Activated naive CD4-positive, alpha-beta T cell treated with anti-CD3 and anti-CD28 coated beads for 36 hours (primary cell): Measurements from ENCODE around the gene MYL1. TPM values are rescaled to one million over a fixed set of nuclear protein-coding genes. Genes with fewer than 3 reads are reported as not detected.

Experiments
- CTCF ChIA-PET: fragments of 350-600 bp; sonication (Branson Sonifier 250); formaldehyde crosslinking; loops from one replicate; lab custom pipeline; 2021; ENCODE audit warnings: antibody characterized with exemption; lab: Charles Lee
- DNase-seq: peaks from one replicate; pipeline ENCODE4 v3.0.0-alpha.2; 2020
- H3K27ac Mint-ChIP-seq: one replicate; pipeline ENCODE4 v1.8.0; 2021; ENCODE audit warnings: mild to moderate bottlenecking, mixed read lengths
- H3K27me3 Mint-ChIP-seq: one replicate; pipeline ENCODE4 v1.8.0; 2021; ENCODE audit warnings: low read depth, mixed read lengths
- H3K36me3 Mint-ChIP-seq: one replicate; pipeline ENCODE4 v1.8.0; 2021; ENCODE audit warnings: low read depth, mixed read lengths
- H3K4me1 Mint-ChIP-seq: one replicate; pipeline ENCODE4 v1.8.0; 2021; ENCODE audit warnings: low read depth, mixed read lengths
- H3K4me3 Mint-ChIP-seq: one replicate; pipeline ENCODE4 v1.8.0; 2021; ENCODE audit warnings: mild to moderate bottlenecking, moderate library complexity, mixed read lengths
- H3K9me3 Mint-ChIP-seq: one replicate; pipeline ENCODE4 v1.8.0; 2021; ENCODE audit warnings: mixed read lengths
- intact Hi-C: fragments of 100-400 bp; cut with micrococcal nuclease; formaldehyde crosslinking; loops from one replicate; pipeline ENCODE4 v1.15.1; 2023
- total RNA-seq, 2 experiments: library from RNA; stranded (reverse); gene quantifications; one replicate each; pipeline ENCODE4 v1.2.3, GENCODE V29; 2021

The MYL1 gene
- total RNA-seq, 2 experiments from 2014 or later, result not detected

DNA sequence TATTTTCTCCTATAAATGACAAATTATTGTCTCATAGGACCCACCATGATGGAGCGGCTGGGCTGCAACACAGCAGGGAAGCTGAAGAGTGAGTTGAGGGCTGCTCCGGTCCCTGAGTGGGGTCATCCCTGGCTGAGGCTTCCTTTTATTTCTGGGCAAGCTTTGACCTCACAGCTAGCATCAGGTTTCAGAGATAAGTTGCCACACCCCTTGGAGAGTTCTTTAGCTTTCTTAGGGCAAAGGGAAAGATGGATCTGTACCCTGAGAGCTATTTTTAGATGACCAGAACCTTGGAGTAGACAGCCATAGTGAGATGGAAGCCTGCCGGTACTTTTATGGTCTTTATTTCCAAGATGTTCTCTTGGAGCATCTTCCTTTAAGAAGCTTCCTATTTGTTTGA is 11.5 kb downstream of the MYL1 start:
- no peak for DNase-seq
- H3K27ac Mint-ChIP-seq, result no peak overlapping the region
- peaks cover 2% of the 10 kb centered on the region for H3K27me3 Mint-ChIP-seq
- H3K9me3 Mint-ChIP-seq, result no peaks in the 10 kb centered on the region
- intact Hi-C loops, result no loop called here
- H3K4me3 Mint-ChIP-seq, result no peak overlapping the region
- H3K4me1 Mint-ChIP-seq, result no peaks in the 10 kb centered on the region
- no peaks in the 10 kb centered on the region for H3K36me3 Mint-ChIP-seq
- CTCF ChIA-PET, result no interaction called here

GRCh38 chr2:210302326-210302725 is 12.6 kb downstream of the MYL1 start:
- intact Hi-C loops, result no loop called here
- Mint-ChIP-seq H3K4me3 (no peak overlapping the region), H3K36me3 (no peaks in the 10 kb centered on the region), H3K9me3 (no peaks in the 10 kb centered on the region), H3K27ac (no peak overlapping the region), H3K27me3 (peaks cover 2% of the 10 kb centered on the region), H3K4me1 (no peaks in the 10 kb centered on the region)
- no peak for DNase-seq
- CTCF ChIA-PET, result no interaction called here

DNA sequence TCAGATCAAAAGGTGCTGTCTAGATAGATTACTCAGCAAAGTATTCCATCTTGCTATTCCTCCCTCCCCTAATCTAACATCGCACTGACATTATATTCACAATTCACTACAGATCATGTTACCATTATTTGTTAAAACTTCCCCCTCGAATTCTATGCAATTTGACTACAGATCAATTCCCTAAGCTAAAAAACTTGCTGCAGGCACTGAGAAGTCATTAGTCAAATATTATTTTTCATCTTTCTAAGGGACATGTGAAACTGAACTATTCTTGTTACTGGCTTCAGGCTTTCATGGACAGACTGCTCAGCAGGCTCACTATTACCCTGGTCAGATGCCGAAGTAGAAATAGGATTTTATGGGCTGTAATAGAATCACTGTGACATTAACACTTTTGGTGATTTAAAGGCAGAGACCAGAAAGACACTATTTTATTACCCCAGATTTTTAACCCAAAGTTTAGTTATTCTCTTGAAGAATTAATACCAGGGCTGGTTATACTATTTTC is 15.1 kb downstream of the MYL1 start:
- Mint-ChIP-seq H3K36me3 (no peaks in the 10 kb centered on the region), H3K4me3 (no peak overlapping the region), H3K27ac (no peak overlapping the region), H3K9me3 (no peaks in the 10 kb centered on the region), H3K27me3 (peaks cover 2% of the 10 kb centered on the region), H3K4me1 (no peaks in the 10 kb centered on the region)
- intact Hi-C loops, result no loop called here
- CTCF ChIA-PET, result no interaction called here
- no peak for DNase-seq

- Mint-ChIP-seq H3K27me3 (peaks cover 2% of the 10 kb centered on the region), H3K36me3 (no peaks in the 10 kb centered on the region), H3K4me3 (no peak overlapping the region), H3K9me3 (peaks cover 4% of the 10 kb centered on the region), H3K27ac (no peak overlapping the region), H3K4me1 (no peaks in the 10 kb centered on the region)
- CTCF ChIA-PET, result no interaction called here
- no peak for DNase-seq
- intact Hi-C loops, result no loop called here
These were observed 26.6 kb downstream of the MYL1 start for GRCh38 chr2:210288408-210288807.

GRCh38 chr2:210287301-210287700 is 27.7 kb downstream of the MYL1 start:
- no peaks in the 10 kb centered on the region for H3K36me3 Mint-ChIP-seq
- H3K27me3 Mint-ChIP-seq, result peaks cover 2% of the 10 kb centered on the region
- H3K9me3 Mint-ChIP-seq, result peaks cover 7% of the 10 kb centered on the region
- intact Hi-C loops, result no loop called here
- no peak for DNase-seq
- CTCF ChIA-PET, result interaction anchor here (0.7 kb wide), 1 partner anchor 293 kb away, joined by 3 read pairs; no protein-coding TSS in a partner anchor
- H3K4me1 Mint-ChIP-seq, result no peaks in the 10 kb centered on the region
- no peak overlapping the region for H3K27ac Mint-ChIP-seq
- H3K4me3 Mint-ChIP-seq, result no peak overlapping the region

GRCh38 chr2:210286123-210286680 is 28.8 kb downstream of the MYL1 start:
- intact Hi-C loops, result no loop called here
- Mint-ChIP-seq H3K27ac (no peak overlapping the region), H3K36me3 (no peaks in the 10 kb centered on the region), H3K27me3 (peaks cover 2% of the 10 kb centered on the region), H3K4me3 (no peak overlapping the region), H3K9me3 (peaks cover 7% of the 10 kb centered on the region), H3K4me1 (no peaks in the 10 kb centered on the region)
- DNase-seq, result no peak
- CTCF ChIA-PET, result no interaction called here

GRCh38 chr2:210277133-210277532 is 37.8 kb downstream of the MYL1 start:
- H3K4me3 Mint-ChIP-seq, result no peak overlapping the region
- no peaks in the 10 kb centered on the region for H3K36me3 Mint-ChIP-seq
- CTCF ChIA-PET, result interaction anchor here (0.7 kb wide), 1 partner anchor 131 kb away, joined by 3 read pairs; no protein-coding TSS in a partner anchor
- no peaks in the 10 kb centered on the region for H3K4me1 Mint-ChIP-seq
- H3K27ac Mint-ChIP-seq, result no peak overlapping the region
- H3K9me3 Mint-ChIP-seq, result peaks cover 7% of the 10 kb centered on the region
- no peak for DNase-seq
- H3K27me3 Mint-ChIP-seq, result no peaks in the 10 kb centered on the region
- intact Hi-C loops, result no loop called here

GRCh38 chr2:210271300-210271699 is 43.7 kb downstream of the MYL1 start:
- H3K4me1 Mint-ChIP-seq, result no peaks in the 10 kb centered on the region

DNA sequence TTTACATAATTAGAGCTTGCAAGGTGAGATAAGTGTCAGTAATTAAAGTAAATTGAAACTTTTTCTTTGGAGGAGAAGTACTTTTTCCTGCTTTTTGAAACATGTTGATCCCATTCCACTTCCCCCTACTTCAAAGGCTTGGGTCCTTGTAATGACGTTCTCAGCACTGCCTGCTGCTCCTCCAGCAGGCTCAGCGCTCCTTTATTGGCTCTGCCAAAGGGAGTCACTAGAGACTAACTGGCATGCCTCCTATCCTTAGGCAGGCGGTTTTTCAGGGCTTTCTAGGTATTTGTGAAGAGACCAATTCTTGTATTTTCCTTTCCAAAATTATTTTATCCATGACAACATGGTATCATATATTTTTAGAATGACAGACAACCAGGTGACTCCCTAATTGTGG is 45.8 kb downstream of the MYL1 start:
- Mint-ChIP-seq H3K36me3 (no peaks in the 10 kb centered on the region), H3K4me1 (no peaks in the 10 kb centered on the region), H3K27ac (no peak overlapping the region), H3K4me3 (no peak overlapping the region), H3K9me3 (no peaks in the 10 kb centered on the region), H3K27me3 (peaks cover 2% of the 10 kb centered on the region)
- intact Hi-C loops, result no loop called here
- CTCF ChIA-PET, result no interaction called here
- no peak for DNase-seq

More at GRCh38 chr2:210271300-210271699, 43.7 kb downstream of the MYL1 start:
- Mint-ChIP-seq H3K4me3 (no peak overlapping the region), H3K27ac (no peak overlapping the region), H3K9me3 (no peaks in the 10 kb centered on the region), H3K36me3 (no peaks in the 10 kb centered on the region), H3K27me3 (peaks cover under 1% of the 10 kb centered on the region)
- intact Hi-C loops, result no loop called here
- CTCF ChIA-PET, result no interaction called here
- no peak for DNase-seq

- no peak overlapping the region for H3K27ac Mint-ChIP-seq
- H3K4me1 Mint-ChIP-seq, result no peaks in the 10 kb centered on the region
- peaks cover 7% of the 10 kb centered on the region for H3K27me3 Mint-ChIP-seq
- H3K36me3 Mint-ChIP-seq, result no peaks in the 10 kb centered on the region
- CTCF ChIA-PET, result interaction anchor here (0.6 kb wide), 1 partner anchor 138 kb away, joined by 3 read pairs; no protein-coding TSS in a partner anchor
- no peak for DNase-seq
- intact Hi-C loops, result no loop called here
- no peaks in the 10 kb centered on the region for H3K9me3 Mint-ChIP-seq
- no peak overlapping the region for H3K4me3 Mint-ChIP-seq
These were observed 46.7 kb downstream of the MYL1 start for GRCh38 chr2:210268281-210268680.

DNA sequence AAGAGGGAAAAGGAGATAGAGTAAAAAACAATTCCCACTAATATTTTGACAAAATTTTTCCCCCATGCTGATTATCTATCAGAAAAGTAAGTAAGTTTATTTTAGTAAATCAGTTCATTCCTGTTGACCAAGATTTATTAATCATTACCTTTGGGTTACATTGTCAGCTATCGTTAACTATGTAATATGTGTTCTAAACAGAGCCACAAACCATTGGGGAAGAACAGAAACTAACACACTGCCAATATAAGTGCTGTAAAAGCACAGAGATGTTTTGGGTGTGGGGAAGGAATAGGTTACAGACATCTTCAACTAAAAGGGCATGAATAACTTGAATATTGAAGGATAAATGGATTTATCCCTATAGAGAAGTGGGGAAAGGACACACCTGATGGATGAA is 47.3 kb downstream of the MYL1 start:
- no peaks in the 10 kb centered on the region for H3K4me1 Mint-ChIP-seq
- H3K27me3 Mint-ChIP-seq, result peaks cover 7% of the 10 kb centered on the region
- CTCF ChIA-PET, result no interaction called here
- H3K36me3 Mint-ChIP-seq, result no peaks in the 10 kb centered on the region
- no peak overlapping the region for H3K27ac Mint-ChIP-seq
- no peak overlapping the region for H3K4me3 Mint-ChIP-seq
- intact Hi-C loops, result no loop called here
- DNase-seq, result no peak
- H3K9me3 Mint-ChIP-seq, result no peaks in the 10 kb centered on the region

GRCh38 chr2:210264282-210264681 is 50.7 kb downstream of the MYL1 start:
- Mint-ChIP-seq H3K27ac (no peak overlapping the region), H3K4me3 (no peak overlapping the region), H3K27me3 (peaks cover 7% of the 10 kb centered on the region), H3K36me3 (no peaks in the 10 kb centered on the region), H3K4me1 (no peaks in the 10 kb centered on the region), H3K9me3 (no peaks in the 10 kb centered on the region)
- intact Hi-C loops, result no loop called here
- CTCF ChIA-PET, result no interaction called here
- no peak for DNase-seq

DNA sequence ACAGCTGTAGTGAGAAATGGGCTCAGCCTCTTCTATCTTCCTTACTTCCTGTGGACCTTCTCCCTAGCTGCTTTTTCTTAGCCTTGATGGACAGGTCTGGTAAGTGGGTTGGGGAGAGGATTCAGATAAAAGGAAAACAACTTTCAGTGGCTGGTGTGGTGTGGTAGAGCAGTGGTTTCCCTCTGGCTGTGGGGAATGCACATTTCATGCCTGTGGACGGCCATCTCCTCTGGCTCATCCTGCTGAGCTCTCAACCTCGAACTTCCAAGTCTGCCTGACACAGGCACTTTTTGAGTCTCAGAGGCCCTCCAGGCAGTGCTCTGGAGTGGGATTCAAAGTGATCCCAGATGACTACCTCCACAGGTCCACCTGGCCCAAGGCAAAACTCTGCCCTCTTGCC is 51.1 kb downstream of the MYL1 start:
- Mint-ChIP-seq H3K9me3 (no peaks in the 10 kb centered on the region), H3K27me3 (peaks cover 7% of the 10 kb centered on the region), H3K4me3 (no peak overlapping the region), H3K27ac (no peak overlapping the region), H3K4me1 (no peaks in the 10 kb centered on the region), H3K36me3 (no peaks in the 10 kb centered on the region)
- intact Hi-C loops, result no loop called here
- no peak for DNase-seq
- CTCF ChIA-PET, result no interaction called here
